DMS53 (cell line): ENCODE measurements around the gene KMT2E.
"Not testable (repeated sequence)": the region's sequence is repeated elsewhere in the genome, so short reads cannot be mapped to it uniquely, and the experiment has no call there.

Experiments used
- DNase-seq: peaks from one replicate; lab custom pipeline; 2025; lab: John Stamatoyannopoulos, UW

Gene KMT2E

DNA sequence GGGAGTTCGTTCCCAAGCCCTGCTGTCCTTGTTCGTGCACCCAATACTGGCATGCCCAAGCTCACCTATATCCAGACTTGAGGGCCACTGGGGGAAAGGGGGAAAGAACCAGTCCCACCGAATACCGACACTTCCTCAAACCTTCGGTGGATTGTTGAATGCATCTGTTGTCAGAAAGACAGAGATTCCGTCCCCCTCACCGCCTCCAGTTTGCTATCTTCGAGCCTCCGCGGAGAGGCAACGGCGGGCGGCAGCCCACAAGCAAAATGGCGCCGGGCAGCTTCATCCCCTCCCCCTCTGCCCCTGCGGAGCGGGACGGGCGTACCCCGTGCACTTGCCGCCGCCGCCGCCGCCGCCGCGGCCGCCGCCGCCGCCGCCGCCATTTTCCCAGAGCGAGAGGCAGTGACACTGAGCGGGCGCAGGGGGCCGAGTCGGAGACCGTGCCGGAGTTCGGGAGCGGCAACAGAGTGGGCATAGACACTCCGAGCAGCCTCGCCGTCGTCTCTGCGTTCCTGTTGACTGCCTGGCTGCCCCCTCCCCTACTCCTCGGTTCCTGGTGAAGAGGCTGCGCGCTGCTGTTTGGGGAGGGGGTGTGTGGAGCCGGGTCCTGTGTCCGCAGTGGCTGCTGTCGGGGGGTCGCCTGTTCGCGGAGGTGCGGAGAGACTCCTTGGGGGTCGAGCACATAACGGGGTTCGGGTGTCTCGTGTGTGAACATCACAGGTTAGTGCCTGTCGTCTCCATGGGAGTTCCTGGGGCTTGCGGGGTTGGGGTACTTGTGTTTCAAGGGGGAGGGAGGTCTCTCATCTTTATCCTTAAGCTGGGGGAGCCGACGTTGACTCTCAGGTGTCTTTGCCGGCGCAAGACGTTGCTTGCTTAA lies at the start of gene KMT2E:
Gene KMT2E (plus strand): TSS at position 390 of the 877 bp plus-strand sequence. CDS start 26,748 bp downstream, outside the sequence.
- peak; percentile 96 for DNase-seq

DNA sequence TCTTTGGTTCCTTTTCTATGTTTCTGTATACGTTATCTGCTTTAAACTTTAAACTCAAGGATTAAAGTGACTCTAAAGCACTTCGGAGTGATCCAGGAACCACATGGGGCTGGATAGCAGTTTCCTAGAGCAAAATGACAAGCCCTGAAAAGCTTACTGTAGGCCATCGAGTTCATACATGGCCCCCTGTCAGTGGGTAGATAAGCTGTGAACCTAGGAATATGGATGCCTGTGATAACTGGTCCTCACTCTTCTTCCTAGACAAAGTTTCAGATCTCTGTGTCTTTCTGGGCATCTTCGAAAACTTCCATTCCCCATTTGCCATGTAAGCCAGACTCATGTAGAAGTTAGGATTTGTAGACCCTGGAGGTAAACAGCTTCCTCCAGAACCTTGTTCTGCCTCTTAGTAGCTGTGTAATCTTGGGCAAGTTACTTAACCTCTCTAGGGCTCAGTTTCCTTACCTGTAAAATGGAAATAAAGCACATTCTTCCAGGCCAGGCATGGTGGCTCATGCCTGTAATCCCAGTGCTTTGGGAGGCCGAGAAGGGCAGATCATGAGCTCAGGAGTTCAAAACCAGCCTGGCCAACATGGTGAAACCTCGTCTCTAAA lies 49.3 kb upstream of the KMT2E start:
- no peak for DNase-seq

DNA sequence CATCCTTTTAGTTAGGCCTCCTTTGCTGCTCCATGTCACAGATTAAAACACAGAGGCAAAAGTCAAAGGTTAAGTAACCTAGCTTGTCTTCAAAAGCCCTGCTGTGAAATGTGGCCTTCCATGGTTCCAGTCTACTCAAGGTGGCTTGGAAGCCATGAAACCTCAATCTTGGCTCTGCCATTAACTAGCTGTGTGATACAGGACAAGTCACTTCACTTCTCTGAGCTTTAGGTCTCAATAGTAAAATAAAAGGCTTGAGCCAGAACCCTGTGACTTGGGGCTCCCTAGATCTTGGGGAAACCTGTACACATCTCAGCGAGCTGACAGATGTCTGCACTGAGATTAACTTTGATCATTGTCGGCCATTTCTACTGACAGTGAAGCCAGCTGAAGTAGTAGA lies 48.0 kb upstream of the KMT2E start:
- no peak for DNase-seq

GRCh38 chr7:104967088-104967487 lies 46.9 kb upstream of the KMT2E start:
- DNase-seq, result no peak

- no peak for DNase-seq
Observed at GRCh38 chr7:104967595-104967994, 46.4 kb upstream of the KMT2E start.

GRCh38 chr7:104968648-104969047 lies 45.4 kb upstream of the KMT2E start:
- DNase-seq, result no peak

- no peak for DNase-seq
Observed at GRCh38 chr7:104969183-104969582, 44.8 kb upstream of the KMT2E start.

DNA sequence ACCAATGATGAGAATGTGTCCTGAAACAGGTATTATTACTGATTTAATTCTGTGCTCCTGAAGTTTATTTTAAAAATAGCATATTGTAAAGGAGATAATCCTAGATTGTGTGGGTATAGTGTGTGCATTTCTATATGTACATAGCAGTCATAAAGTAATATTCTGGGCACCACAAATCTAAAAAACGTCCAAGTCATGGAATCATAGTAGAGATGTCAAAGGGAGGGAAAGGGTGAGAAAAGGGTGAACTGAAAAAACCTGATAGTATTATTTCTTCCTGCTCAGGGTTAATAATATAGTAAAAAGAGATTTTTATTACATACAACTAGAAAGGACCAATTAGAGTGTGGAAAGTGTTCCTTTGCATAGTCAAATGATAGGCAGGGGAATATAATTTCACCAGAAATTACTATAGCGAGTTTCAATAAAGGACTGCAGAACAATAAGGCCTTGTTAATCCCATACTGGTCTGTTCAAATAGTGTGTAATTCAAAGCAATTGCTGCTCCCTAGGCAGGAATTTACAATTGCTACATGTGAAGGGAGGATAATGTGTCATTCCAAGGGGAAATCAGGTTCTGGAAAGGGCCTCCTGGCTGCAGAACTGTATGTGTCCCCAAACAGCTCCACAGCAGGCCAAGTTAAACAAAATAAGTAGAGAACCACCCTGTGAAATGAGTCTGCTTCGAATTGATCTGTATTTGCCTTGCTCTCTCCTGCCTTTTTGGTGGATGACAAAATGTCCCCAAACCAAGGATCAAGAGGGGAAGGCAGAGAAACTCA lies 42.5 kb upstream of the KMT2E start:
- DNase-seq, result no peak

DNA sequence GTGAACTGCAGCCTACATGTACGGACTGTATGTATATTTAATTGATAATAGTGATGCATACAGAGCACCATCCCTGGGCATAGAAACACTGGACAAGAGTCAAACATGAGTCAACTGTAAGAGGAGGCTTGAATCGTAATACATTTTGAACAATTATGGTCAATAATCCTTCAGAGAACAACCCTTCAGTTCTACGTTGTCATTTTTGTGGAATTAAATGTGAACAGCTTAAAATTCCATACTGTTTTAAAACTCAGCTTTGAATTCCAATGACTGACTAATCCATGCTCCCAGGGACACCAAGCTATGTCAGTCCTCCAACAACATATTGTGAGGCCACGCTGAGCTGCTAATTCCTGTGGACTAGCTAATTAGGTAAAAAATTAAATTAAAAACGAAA lies 41.5 kb upstream of the KMT2E start:
- no peak for DNase-seq

DNA sequence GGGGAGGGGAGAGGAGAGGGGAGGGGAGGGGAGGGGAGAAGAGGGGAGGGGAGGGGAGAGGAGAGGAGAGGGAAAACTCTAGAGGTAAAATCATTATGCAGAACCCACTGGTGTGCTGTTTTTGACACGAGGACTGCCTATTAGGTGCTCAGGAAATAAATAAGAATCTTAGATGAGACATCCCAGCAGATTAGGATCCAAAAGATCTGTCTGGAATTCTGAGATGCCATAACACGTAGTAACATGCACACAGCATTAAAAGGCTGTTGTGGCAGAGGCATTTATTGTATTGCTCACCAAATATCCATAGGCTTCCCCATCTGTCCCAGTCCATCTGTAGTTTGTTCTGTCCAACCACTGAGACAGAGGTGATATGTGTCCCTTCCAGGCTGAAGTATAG lies 40.8 kb upstream of the KMT2E start:
- no peak for DNase-seq

GRCh38 chr7:104973909-104974415 lies 40.0 kb upstream of the KMT2E start:
- no peak for DNase-seq

GRCh38 chr7:104975553-104975952 lies 38.5 kb upstream of the KMT2E start:
- not testable (repeated sequence) for DNase-seq

DNA sequence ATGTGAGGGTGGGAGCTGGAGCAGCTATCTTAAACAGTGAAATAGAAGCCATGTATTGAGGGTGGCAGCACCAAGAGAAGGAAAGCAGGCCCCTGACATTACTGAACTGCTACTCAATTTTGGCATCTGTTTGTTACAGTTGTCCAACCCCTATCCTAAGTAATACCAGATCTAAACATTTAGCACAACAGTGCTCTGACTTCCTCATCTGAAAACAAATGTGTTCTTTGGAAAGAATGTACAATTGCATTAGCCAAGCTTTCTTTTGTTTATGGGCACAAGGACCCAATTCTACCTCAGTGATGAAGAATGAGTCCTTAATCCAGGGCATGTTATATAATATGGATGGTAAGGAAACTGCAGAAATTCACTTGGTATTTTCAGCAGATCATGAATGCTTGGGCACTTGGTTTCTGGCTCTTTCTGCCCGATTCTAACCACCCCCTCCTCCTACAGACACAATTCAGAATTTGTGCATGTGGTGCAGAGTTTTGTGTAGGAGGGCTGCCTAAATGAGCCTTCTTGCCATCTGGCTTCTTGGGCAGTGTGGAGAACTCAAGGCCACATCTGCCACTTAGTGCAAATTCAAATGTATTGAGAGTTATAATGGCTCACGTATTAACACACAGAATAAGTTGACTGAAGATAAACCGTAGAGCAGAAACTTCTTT lies 36.9 kb upstream of the KMT2E start:
- no peak for DNase-seq

GRCh38 chr7:104978460-104978859 lies 35.5 kb upstream of the KMT2E start:
- DNase-seq, result no peak

DNA sequence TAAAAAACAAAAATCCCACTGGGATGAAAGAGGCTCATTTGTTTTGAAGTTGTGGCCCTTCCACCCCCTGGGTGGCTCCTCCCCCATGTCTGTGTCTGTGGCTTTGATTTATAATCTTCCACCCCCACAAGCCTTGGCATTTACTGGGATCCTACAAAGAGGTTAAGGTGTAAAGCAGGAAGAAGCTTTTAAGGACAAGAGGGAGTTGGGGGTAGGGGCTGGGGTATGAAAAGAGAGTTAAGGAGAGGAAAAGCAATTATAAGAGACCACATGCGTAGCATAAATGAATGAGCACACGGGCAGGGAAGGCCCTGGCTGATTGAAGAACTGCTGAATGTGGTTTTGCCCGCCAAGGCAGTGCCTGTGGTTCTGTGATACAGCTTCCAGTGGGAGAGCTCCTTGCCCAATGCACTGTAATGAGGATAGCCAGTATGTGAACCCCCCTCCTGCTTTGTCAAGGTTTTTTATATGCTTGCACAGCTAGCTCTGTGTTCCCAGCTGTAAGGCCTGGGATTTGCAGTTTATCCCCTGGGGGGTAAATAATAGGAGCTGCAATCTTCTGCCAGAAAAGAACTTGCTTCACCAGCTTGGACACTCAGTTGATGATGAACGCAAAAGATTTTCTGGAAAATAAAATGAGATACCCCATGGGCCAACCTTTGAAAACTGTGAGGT lies 34.7 kb upstream of the KMT2E start:
- no peak for DNase-seq

DNA sequence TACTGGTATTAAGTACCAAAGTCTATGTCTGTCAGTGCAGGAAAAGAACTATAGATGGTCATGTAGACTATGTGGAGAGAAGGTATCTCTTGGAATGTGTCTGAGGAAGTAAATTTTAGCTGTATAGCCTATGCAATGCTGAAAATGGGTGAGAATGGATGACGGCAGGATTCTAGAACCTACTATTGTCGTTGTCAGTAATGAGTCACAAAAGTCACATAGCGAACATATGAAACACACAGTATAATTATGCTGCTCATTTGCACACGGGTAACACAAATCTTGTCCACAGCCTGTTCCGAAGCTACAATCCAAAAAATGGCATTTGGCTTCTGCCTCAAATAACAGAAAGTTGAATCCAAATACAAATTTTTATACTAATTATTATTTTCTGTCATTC lies 33.6 kb upstream of the KMT2E start:
- no peak for DNase-seq

- DNase-seq, result peak; percentile 89
Observed at GRCh38 chr7:104980841-104981671, 32.9 kb upstream of the KMT2E start.

DNA sequence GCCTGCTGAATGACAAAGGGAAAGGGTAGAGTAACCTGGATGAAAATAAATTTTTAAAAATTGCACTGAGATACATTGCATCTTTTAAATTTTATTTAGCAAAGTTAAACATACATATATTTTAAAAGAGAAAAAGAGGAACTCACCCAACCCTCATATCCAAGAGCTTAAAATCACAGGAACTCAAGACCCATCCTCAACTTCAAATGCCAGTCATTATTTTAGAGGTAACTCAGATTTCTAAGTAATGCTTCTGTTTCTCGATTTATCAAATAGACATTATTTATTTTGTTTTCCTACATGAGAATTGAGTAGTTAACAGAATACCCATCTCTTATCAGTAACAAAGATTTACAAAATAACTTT lies 32.4 kb upstream of the KMT2E start:
- DNase-seq, result no peak

DNA sequence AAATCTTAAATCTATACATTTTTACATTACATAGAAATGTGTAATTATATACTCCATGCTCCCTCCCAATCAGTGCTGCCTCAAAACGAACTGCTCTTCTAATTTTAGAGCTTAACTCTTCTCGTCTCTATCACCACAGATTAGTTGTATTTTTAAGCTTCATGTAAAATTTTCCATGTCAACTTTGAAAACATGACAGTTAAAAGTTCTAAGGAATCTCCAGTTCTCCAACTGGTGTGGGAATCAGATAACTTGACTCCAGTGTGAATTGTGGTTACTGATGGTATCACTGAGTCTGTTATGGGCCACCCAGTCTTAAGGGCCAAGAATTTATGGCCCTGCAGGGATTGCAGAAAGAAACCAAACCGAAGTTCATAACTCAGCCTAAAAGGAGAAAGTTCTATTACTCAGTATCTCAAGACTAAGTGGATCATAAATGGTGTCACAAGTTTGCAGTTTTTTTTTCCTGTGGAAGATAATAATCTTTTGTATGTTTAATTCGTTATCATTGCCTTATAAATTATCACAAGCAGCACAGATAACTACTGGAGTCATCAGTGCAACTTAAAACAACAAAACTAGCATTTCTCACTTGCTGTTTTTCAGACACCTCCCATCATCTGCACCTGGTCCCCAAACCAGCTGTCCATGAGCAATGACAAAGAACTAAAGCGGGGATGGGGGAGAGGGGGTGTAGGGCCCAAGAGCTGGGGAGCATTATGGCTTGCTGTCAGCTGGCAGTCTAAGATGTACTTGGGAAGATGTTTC lies 31.5 kb upstream of the KMT2E start:
- DNase-seq, result no peak

DNA sequence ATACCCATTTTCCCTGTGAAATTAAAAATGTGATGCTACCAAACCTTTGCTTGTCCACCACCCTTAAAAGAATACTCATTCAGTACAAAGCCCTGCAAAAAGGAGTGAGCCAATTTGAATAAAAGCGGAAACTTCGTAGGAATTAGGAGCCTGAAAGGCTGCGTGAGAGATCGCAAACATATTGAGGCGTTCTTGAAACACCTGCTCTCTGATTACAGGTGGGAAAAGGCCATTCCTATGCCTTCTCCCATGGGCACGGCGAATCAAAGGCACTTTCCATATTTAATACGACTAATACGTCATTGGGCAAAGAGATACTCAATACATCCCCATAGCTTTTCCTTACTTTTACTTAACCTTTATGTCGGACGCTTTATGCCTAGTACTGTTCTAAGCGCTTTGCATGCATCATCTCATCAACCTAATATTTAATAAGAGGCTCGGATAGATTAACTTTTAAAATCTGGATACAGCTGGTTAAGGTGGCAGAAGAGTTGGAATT lies 30.9 kb upstream of the KMT2E start:
- peak; percentile 88 for DNase-seq
